SHP77 (cell line): ENCODE data around the gene TIMM13.
"Not testable (repeated sequence)": the region's sequence is repeated elsewhere in the genome, so short reads cannot be mapped to it uniquely, and the experiment has no call there.

Experiments
- DNase-seq, 2 experiments: peaks; one replicate each; lab custom pipeline; 2025; lab: John Stamatoyannopoulos, UW

Gene TIMM13

GRCh38 chr19:2431318-2432055, 4.1 kb upstream of the TIMM13 start:
- no peak for DNase-seq

- no peak for DNase-seq
Observed at GRCh38 chr19:2429917-2430535, 2.6 kb upstream of the TIMM13 start.

- no peak for DNase-seq
Observed at GRCh38 chr19:2428756-2429711, 1.6 kb upstream of the TIMM13 start.

- DNase-seq: peak; percentile 7 to 49
Observed at GRCh38 chr19:2428321-2428690, 920 bp upstream of the TIMM13 start.

DNA sequence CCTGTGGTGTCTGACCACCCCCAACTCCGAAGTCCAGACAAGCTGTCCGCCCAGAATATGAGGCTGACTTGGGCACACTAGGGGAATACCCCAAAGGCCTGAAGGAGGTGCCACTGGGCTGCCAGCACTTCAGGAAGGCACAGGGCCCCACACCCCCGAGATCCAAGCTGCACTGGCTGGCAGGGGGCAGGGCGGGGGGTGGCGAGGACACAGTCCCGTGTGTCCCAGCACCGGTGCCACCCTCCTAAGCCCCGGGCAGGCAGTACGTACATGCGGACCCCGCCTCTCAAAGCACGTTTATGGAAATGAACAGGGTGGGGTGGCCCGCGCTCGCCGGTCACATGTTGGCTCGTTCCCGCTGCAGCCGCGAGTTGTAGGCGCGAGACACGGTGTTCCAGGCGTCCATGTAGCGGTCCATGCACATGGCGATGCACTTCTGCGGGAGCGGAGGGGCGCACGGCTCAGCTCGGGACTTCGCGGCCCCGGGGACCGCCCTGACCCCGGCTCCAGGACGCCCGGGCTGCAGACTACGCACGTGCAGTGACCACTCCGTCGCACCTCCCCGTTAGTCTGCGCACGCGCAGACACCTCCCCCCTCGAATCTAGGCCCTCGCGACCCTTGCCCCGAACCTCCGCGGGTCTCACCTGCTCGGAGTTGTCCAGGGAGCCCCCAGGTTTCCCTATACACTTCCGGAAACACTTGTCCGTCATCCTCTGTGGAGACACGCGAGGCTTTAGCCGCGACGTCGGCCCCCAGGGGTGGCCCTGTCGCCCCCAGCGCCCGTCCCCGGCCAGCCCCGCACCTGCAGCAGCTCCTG, 566 bp downstream of the TIMM13 start:
- peak; percentile 10 to 37 for DNase-seq

- no peak for DNase-seq
Observed at GRCh38 chr19:2425622-2426581, 1.5 kb downstream of the TIMM13 start.

GRCh38 chr19:2424686-2425621, 2.4 kb downstream of the TIMM13 start:
- no peak for DNase-seq

DNA sequence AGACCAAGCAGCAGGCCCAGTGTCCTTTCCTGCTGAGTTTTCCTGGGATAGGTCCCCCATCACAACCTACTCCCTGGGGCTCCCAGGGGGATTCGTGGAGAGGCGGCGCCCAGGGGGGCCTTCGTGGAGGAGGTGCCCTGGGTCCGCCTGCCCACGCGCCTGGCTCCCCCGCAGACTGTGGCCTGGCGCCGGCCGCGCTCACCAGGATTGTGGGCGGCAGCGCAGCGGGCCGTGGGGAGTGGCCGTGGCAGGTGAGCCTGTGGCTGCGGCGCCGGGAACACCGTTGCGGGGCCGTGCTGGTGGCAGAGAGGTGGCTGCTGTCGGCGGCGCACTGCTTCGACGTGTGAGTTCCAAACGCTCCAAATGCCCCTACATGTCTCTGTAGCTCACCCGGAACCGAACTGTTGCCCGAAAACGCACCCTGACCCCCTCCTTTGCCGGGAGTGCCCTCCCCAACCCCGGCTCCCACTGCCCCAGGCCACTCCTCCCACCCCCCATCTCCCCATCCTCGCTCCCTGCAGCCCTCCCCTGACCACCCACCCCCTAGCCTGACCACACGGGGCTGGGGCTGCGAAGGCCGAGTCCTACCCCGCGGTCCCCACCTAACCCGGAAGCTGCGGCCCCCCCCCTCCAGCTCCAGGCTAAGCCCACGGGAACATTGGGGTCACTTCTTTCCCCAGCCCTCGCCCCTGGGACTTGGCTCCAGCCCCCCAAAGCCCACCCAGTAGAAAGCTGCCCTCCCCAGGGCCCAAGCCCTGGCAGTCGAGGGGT, 3.3 kb downstream of the TIMM13 start:
- DNase-seq: no peak

GRCh38 chr19:2423071-2423914, 4.1 kb downstream of the TIMM13 start:
- DNase-seq: no peak

- DNase-seq: no peak
Observed at GRCh38 chr19:2421581-2422306, 5.6 kb downstream of the TIMM13 start.

- no peak for DNase-seq
Observed at GRCh38 chr19:2420490-2420889, 6.9 kb downstream of the TIMM13 start.

DNA sequence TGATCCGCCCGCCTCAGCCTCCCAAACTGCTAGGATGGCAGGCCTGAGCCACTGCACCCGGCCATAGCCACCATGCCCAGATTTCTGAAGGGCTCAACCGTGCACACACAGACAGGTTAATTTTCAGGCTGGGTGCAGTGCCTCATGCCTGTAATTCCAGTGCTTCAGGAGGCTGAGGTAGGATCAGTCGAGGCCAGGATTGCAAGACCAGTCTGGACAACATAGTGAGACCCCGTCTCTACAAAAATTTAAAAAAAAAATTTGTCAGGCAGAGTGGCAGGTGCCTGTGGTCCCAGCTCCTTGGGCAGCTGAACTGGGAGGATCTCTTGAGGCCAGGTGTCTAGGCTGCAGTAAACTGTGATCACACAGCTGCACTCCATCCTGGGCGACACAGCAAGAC, 7.6 kb downstream of the TIMM13 start:
- DNase-seq: no peak

GRCh38 chr19:2417881-2418406, 9.4 kb downstream of the TIMM13 start:
- DNase-seq: no peak

DNA sequence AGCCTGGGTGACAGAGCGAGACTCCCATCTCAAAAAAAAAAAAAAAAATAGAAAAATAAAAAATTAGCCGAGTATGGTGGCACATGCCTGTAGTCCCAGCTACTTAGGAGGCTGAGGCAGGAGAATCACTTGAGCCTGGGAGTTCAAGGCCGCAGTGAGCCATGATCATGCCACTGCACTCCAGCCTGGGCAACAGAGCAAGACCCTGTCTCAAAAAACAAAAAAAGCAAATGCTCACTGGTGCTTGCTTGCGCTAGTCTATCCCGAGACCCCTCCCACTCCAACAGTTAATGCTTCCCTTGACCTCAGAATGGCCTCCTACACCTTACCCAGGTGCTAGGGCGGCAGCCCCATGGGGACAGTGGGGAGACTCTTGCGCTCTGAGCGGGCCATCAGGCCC, 9.9 kb downstream of the TIMM13 start:
- DNase-seq: not testable (repeated sequence)

DNA sequence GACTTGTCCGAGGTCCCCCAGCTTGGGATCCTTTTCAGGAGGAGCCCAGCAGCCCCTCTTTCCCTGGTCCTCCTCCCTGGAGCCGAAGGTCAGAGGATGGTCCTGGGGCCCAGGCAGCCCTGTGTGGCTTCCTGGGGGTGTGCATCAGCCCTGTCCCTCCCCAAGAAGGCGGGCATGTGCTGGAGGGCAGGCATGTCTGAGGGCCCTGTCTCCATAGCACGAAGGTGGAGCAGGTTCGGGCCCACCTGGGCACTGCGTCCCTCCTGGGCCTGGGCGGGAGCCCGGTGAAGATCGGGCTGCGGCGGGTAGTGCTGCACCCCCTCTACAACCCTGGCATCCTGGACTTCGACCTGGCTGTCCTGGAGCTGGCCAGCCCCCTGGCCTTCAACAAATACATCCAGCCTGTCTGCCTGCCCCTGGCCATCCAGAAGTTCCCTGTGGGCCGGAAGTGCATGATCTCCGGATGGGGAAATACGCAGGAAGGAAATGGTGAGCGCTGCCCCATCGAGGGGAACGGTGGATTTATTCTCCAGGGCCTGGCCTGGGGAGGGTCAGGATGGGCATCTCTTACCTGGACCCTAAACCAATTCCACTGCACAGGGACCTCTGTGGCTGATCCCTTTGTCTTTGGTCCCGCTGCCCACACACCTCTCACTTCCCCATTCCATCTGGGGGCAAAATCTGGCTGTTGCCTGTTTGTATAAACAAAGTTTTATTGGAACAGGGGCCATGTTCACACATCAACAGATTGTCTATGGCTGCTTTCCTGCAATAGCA, 10.9 kb downstream of the TIMM13 start:
- no peak for DNase-seq

DNA sequence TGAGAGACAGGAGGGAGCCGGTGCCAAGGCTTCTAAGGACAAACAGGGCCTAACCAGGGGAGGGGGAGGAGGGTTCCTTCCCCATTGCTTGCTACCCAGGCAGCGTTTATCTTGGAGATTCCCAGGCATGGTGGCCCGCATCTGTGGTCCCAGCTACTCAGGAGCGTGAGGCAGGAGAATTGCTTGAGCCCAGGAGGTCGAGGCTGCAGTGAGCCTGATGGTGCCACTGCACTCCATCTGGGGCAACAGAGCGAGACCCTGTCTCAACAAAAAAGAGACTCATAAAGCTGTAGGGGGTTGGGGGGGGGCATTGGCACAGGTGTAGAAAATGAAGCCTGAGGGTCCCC, 11.4 kb downstream of the TIMM13 start:
- DNase-seq: no peak
